Motor neuron (in vitro differentiated cells): ENCODE data around the gene RBPJL. TPM values are rescaled to one million over a fixed set of nuclear protein-coding genes. Genes with fewer than 3 reads are reported as not detected.

Experiments
- ATAC-seq, 8 experiments: fragments of 200-7000 bp; cut with Tn5 transposase; replicated peaks in 6 of 8; 2 replicates each; pipeline ENCODE4 v1.8.0; 2021; ENCODE audit warnings: mild to moderate bottlenecking in 8 of 8, moderate library complexity in 8 of 8
- H3K27ac ChIP-seq, 2 donors: fragments of 250-450 bp; sonication (Bioruptor Pico); 2 replicates each; pipeline ENCODE4 v1.9.0; 2021; ENCODE audit warnings: antibody characterized with exemption in 2 of 2, mild to moderate bottlenecking in 2 of 2, moderate library complexity in 1 of 2
- H3K4me1 ChIP-seq, 2 donors: fragments of 250-450 bp; sonication (Bioruptor Pico); replicated peaks in 1 of 2; 2 replicates each; pipeline ENCODE4 v1.6.1; 2021; ENCODE audit warnings: antibody characterized with exemption in 2 of 2, mild to moderate bottlenecking in 2 of 2, moderate library complexity in 1 of 2
- H3K4me3 ChIP-seq, 5 donors: fragments of 250-450 bp; sonication (Bioruptor Pico); 2 replicates each; pipeline ENCODE4 v1.9.0; 2021; ENCODE audit warnings: antibody characterized with exemption in 5 of 5, mild to moderate bottlenecking in 5 of 5, moderate library complexity in 4 of 5
- WGBS, 10 experiments: fragments of 450-650 bp; shearing (Covaris generic); methylation state at CpG; one replicate each; pipeline ENCODE4 v1.0.0; 2022; 5-methylcytosine and 5-hydroxymethylcytosine counted together
- in situ Hi-C, 9 experiments: fragments of 400-800 bp; cut with MboI; loops; one replicate each; pipeline ENCODE4 v1.15.0; 2021; ENCODE audit warnings: low sequenced_read_pairs in 9 of 9, low pct_unique_long_range_greater_than_20kb in 2 of 9; ENCODE audit not compliant: unreplicated experiment in 9 of 9
- total RNA-seq, 8 experiments: library from RNA; unstranded; fragments of 300-600 nt; gene quantifications; 2 replicates each; pipeline versions ENCODE4 v1.2.3 to v1.2.4, GENCODE V29; 2022

Gene RBPJL
- total RNA-seq, 8 experiments from 2014 or later: 0.62 TPM; not detected in 7

- WGBS, 10 experiments: 100% methylated on average over 1 of the region's 1 CpG; no CpG with 5 or more reads in 7 of the 10 experiments
- in situ Hi-C loops: loop anchor here in 6 of 9 experiments (25.0 kb wide), 3 partner anchors 157 to 257 kb away; partner anchors contain the start of genes KCNS1 (in 1 of the 6), WFDC12 (in 1 of the 6) and WFDC5 (in 1 of the 6)
- H3K4me1 ChIP-seq: peaks cover 0 to 3% of the 10 kb centered on the region in 2 donors
- no peak overlapping the region for H3K27ac ChIP-seq
- H3K4me3 ChIP-seq: no peak overlapping the region
- no peak for ATAC-seq
Measured at GRCh38 chr20:45294659-45295058, 12.0 kb upstream of the RBPJL start.

GRCh38 chr20:45297786-45298497, 8.7 kb upstream of the RBPJL start:
- Histone ChIP-seq H3K4me3 (no peak overlapping the region), H3K27ac (no peak overlapping the region), H3K4me1 (no peaks in the 10 kb centered on the region)
- in situ Hi-C loops: loop anchor here in 6 of 9 experiments (25.0 kb wide), 3 partner anchors 161 to 261 kb away; partner anchors contain the start of genes KCNS1 (in 1 of the 6), WFDC12 (in 1 of the 6) and WFDC5 (in 1 of the 6)
- 80 to 98% (median 90%) methylated on average over 1 to 8 of the region's 52 CpGs; no CpG with 5 or more reads in 5 of the 10 experiments for WGBS, 10 experiments
- ATAC-seq: no peak

- 60 to 100% (median 80%) methylated on average over 1 to 5 of the region's 6 CpGs; no CpG with 5 or more reads in 5 of the 10 experiments for WGBS, 10 experiments
- Histone ChIP-seq H3K27ac (no peak overlapping the region), H3K4me1 (no peaks in the 10 kb centered on the region), H3K4me3 (no peak overlapping the region)
- ATAC-seq: no peak
- in situ Hi-C loops: loop anchor here in 7 of 9 experiments (10.0 to 25.0 kb wide), 6 partner anchors 138 to 463 kb away; partner anchors contain the start of genes KCNS1 (in 2 of the 7), WFDC12 (in 1 of the 7) and WFDC5 (in 1 of the 7)
Measured at GRCh38 chr20:45299786-45300185, 6.9 kb upstream of the RBPJL start.

GRCh38 chr20:45300961-45301360, 5.7 kb upstream of the RBPJL start:
- H3K4me1 ChIP-seq: no peaks in the 10 kb centered on the region
- in situ Hi-C loops: loop anchor here in 4 of 9 experiments (10.0 to 25.0 kb wide), 3 partner anchors 136 to 461 kb away; partner anchors contain the start of gene KCNS1 (in 1 of the 4)
- H3K4me3 ChIP-seq: no peak overlapping the region
- no peak overlapping the region for H3K27ac ChIP-seq
- peak; percentile 43 to 98 (median 66) for ATAC-seq
- 0 to 40% methylated on average over 1 of the region's 4 CpGs; no CpG with 5 or more reads in 8 of the 10 experiments for WGBS, 10 experiments

GRCh38 chr20:45301824-45302271, 4.8 kb upstream of the RBPJL start:
- H3K4me3 ChIP-seq: no peak overlapping the region
- WGBS, 10 experiments: 54 to 91% (median 82%) methylated on average over 1 to 5 of the region's 5 CpGs; no CpG with 5 or more reads in 1 of the 10 experiments
- H3K4me1 ChIP-seq: no peaks in the 10 kb centered on the region
- in situ Hi-C loops: loop anchor here in 4 of 9 experiments (10.0 to 25.0 kb wide), 3 partner anchors 135 to 460 kb away; partner anchors contain the start of gene KCNS1 (in 1 of the 4)
- ATAC-seq: peak in 1 of 8 experiments; percentile 39
- H3K27ac ChIP-seq: no peak overlapping the region

DNA sequence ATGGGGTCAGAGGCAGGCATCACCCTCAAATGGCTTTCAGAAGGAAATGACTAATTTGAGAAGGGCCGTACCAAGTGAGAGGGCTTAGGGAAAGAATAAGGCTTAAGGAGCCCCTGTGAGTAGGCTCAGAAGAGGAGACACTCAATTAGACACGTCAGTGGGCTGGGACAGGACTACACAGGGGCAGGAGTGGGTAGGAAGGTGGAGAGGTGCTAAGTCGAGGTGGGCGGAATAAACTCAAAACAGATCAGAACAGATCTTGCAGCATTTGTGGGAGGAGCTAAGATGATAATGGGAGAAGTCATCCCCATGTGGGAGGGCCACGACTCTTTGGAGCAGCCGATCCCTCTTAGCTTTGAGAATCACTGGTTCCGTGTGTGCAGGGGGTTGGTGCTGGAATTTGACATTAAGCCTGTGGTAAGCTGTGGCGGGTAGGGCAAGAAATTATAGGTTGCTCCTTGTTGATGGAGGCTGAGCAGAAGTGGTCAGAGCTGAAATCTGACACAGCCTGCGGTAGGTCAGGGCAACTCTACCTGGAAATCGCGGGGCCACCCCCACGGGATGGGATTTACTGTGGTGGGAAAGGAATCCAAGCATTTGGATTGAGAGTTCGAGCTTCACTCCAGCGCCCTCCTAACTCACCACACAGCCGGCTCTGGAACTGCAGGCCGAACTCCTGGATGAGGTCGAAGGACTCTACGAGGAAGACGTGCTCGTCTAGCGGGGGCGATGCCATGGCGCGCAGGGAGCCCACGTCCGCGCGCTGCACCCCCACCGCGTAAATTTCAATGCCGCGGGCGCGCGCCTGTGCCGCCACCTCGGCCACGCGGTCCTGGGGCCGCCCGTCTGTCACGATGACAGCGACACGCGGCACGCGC, 2.8 kb upstream of the RBPJL start:
- no peak for ATAC-seq
- no peaks in the 10 kb centered on the region for H3K4me1 ChIP-seq
- no peak overlapping the region for H3K27ac ChIP-seq
- H3K4me3 ChIP-seq: no peak overlapping the region
- 44 to 100% (median 85%) methylated on average over 1 to 24 of the region's 47 CpGs; no CpG with 5 or more reads in 1 of the 10 experiments for WGBS, 10 experiments
- in situ Hi-C loops: loop anchor here in 4 of 9 experiments (10.0 to 25.0 kb wide), 3 partner anchors 133 to 458 kb away; partner anchors contain the start of gene KCNS1 (in 1 of the 4)

DNA sequence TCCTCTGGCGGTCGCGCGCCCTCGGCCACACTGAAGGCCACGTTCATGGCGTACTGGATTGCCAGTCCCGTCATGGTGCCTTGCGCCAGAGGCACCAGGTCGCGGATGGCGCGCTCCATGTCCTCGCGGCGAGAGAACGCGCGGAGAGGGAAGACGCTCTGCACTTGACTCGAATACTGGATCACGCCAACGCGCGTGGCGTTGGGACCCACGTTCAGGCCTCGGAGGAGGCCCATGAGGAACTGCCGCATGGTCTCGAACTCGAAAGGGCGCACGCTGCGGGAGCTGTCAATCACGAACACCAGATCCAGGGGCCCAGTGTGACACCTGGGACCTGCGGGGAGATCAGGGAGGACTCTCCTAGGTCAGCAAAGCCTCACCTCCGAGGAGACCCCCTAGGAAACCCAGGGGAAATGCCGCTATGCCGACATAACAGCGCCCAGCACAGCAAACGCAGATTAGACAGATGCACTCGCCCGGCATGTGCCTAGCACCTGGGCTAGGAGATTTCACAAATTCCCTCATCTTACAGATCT, 2.1 kb upstream of the RBPJL start:
- in situ Hi-C loops: loop anchor here in 4 of 9 experiments (10.0 to 25.0 kb wide), 3 partner anchors 133 to 458 kb away; partner anchors contain the start of gene KCNS1 (in 1 of the 4)
- no peaks in the 10 kb centered on the region for H3K4me1 ChIP-seq
- H3K4me3 ChIP-seq: no peak overlapping the region
- WGBS, 10 experiments: 91 to 100% (median 95%) methylated on average over 1 to 23 of the region's 43 CpGs; no CpG with 5 or more reads in 4 of the 10 experiments
- ATAC-seq: no peak
- H3K27ac ChIP-seq: no peak overlapping the region

GRCh38 chr20:45305262-45305661, 1.4 kb upstream of the RBPJL start:
- in situ Hi-C loops: loop anchor here in 4 of 9 experiments (10.0 to 25.0 kb wide), 3 partner anchors 132 to 457 kb away; partner anchors contain the start of gene KCNS1 (in 1 of the 4)
- WGBS, 10 experiments: 40 to 100% (median 71%) methylated on average over 1 to 4 of the region's 4 CpGs; no CpG with 5 or more reads in 2 of the 10 experiments
- Histone ChIP-seq H3K4me3 (no peak overlapping the region), H3K4me1 (no peaks in the 10 kb centered on the region), H3K27ac (no peak overlapping the region)
- ATAC-seq: no peak

DNA sequence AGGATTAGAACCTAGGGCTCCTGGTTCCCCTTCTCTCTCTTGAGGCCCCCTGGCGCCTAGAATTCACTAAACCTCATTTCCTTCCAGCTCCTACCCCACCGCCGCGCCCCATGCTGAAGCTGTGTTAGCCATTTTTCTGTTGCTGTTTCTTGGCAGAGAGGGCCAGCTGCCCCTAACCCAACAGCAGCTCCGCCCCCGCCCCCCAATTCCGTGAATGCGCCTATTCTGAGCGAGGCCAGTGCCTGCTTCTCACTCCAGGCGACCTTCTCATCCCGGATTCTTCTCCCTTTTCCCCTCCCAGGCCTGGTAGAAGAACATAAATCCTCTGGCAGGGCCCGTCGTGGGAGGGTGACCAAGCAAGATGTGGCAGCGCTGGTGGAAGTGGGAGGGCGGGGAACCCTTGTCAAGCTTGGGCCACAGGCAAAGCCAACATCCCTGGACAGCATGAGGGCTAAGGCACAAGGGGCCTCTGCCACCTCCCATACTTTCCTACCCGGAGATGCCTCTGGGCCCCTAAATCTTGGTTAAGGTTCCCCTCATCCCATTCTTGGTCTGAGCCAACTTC, 518 bp downstream of the RBPJL start:
- no peak overlapping the region for H3K27ac ChIP-seq
- 78% methylated on average over 4 of the region's 16 CpGs; no CpG with 5 or more reads in 9 of the 10 experiments for WGBS, 10 experiments
- in situ Hi-C loops: loop anchor here in 4 of 9 experiments (10.0 to 25.0 kb wide), 3 partner anchors 130 to 455 kb away; partner anchors contain the start of gene KCNS1 (in 1 of the 4)
- ATAC-seq: no peak
- H3K4me3 ChIP-seq: no peak overlapping the region
- H3K4me1 ChIP-seq: no peaks in the 10 kb centered on the region

GRCh38 chr20:45308117-45308778, 1.6 kb downstream of the RBPJL start, which contains the start of gene MATN4:
TSS of gene MATN4 (minus strand) at chr20:45308299. CDS start at chr20:45305582, 2,717 bp downstream.
- in situ Hi-C loops: loop anchor here in 4 of 9 experiments (10.0 to 25.0 kb wide), 3 partner anchors 129 to 454 kb away; partner anchors contain the start of gene KCNS1 (in 1 of the 4)
- peak in 5 of 8 experiments; percentile 19 to 91 (median 42) for ATAC-seq
- 0 to 80% (median 10%) methylated on average over 1 to 5 of the region's 20 CpGs; no CpG with 5 or more reads in 6 of the 10 experiments for WGBS, 10 experiments
- Histone ChIP-seq H3K4me3 (no peak within 1 kb of the TSS), H3K4me1 (no peaks in the 10 kb centered on the region), H3K27ac (no peak within 1 kb of the TSS)

DNA sequence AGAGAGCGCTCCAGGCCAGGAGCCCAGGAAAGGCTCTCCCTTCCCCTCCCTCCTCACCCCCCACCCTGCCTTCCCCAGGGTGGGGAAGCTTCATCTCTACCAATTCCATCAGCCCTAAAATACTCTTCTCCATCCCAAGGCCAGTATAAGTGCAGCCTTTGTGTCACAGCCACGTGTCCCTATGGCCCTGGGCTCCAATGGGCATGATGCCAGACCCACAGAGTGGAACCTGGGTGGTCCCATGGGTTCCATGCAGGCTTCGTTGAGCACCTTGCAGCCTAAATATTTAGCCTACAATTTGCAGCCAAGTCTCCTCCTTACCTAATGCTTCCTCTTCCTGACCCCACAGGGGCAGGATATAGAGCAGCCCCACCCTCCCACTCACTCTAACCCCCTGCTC, 2.4 kb downstream of the RBPJL start:
- in situ Hi-C loops: loop anchor here in 4 of 9 experiments (10.0 to 25.0 kb wide), 3 partner anchors 128 to 453 kb away; partner anchors contain the start of gene KCNS1 (in 1 of the 4)
- Histone ChIP-seq H3K27ac (no peak overlapping the region), H3K4me1 (no peaks in the 10 kb centered on the region), H3K4me3 (no peak overlapping the region)
- no peak for ATAC-seq
- 100% methylated on average over 1 of the region's 3 CpGs; no CpG with 5 or more reads in 9 of the 10 experiments for WGBS, 10 experiments
